ENCODE data around the gene PTPRN2.

Gene PTPRN2

DNA sequence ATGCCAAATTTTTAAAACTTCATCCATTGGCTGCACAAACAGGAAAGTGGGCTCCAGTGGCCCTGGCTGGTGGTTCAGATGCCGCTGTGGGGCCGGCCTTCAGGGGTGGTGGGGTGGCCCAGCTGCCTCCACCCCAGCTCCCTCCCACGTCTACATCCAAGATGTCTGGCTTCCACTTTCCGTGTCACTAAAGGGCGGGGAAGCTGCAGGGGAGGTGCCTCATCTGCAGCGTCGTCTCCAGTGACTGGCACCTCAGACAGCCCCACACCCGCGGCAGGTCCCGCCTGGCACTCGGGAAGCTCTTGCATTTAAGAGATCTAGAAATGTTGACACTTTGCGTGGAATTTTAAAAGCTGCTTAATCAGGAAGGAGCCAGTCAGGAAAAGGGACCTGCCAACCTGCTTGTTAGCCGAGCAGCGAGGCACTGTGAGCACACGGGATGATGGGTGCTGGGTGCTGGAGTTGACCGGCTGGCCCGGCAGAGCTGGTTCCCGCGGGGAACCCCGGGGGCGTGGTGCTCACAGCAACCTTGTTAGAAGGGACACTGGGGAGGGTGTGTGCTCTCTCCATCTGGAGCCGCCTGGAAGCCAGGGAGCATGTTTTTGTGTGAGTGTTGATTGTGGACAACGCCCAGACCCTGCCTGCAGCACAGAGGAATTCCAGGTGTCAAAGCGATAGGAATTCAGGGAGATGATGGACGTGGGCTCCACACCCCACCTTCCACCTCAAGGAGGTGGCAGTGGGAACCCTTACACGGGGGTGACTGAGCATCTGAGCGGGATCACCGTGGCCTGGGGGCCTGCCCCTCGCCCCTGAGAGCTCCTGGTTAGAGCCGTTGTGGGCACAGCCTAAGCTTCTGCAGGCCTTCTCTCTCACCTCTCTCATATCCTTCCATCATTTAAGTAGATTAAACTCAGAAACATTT, 320.5 kb downstream of the PTPRN2 start:
- H3K4me1 ChIP-seq (ENCODE audit: control insufficient read depth in 5 of 5, insufficient read depth in 5 of 5, low read length in 5 of 5) = peaks cover 0 to 10% (median 0%) of the 10 kb centered on the region in 5 donors
- peaks cover 0 to 5% (median 2%) of the 10 kb centered on the region in 5 donors for H3K27me3 ChIP-seq (ENCODE audit: control insufficient read depth in 5 of 5, insufficient read depth in 4 of 5, low read length in 5 of 5)
- H3K9me3 ChIP-seq (ENCODE audit: control insufficient read depth in 5 of 5, low read length in 5 of 5) = peaks cover 0 to 14% (median 0%) of the 10 kb centered on the region in 5 donors
- no peak overlapping the region for H3K9ac ChIP-seq (ENCODE audit: low read length in 5 of 5)
- H3K27ac ChIP-seq (ENCODE audit: low read depth, low read length) = no peak overlapping the region
- no peak overlapping the region for H3K4me3 ChIP-seq (ENCODE audit: low read depth in 1 of 5, low read length in 5 of 5)
- no peaks in the 10 kb centered on the region for H3K36me3 ChIP-seq (ENCODE audit: control insufficient read depth in 5 of 5, insufficient read depth in 5 of 5, low read length in 5 of 5)

GRCh38 chr7:158266426-158266816, 321.2 kb downstream of the PTPRN2 start:
- H3K36me3 ChIP-seq (ENCODE audit: control insufficient read depth in 5 of 5, insufficient read depth in 5 of 5, low read length in 5 of 5) = no peaks in the 10 kb centered on the region
- no peak overlapping the region for H3K9ac ChIP-seq (ENCODE audit: low read length in 5 of 5)
- H3K27me3 ChIP-seq (ENCODE audit: control insufficient read depth in 5 of 5, insufficient read depth in 4 of 5, low read length in 5 of 5) = peaks cover 0 to 5% (median 2%) of the 10 kb centered on the region in 5 donors
- H3K4me3 ChIP-seq (ENCODE audit: low read depth in 1 of 5, low read length in 5 of 5) = no peak overlapping the region
- H3K4me1 ChIP-seq (ENCODE audit: control insufficient read depth in 5 of 5, insufficient read depth in 5 of 5, low read length in 5 of 5) = peaks cover 0 to 11% (median 0%) of the 10 kb centered on the region in 5 donors
- H3K27ac ChIP-seq (ENCODE audit: low read depth, low read length) = no peak overlapping the region
- H3K9me3 ChIP-seq (ENCODE audit: control insufficient read depth in 5 of 5, low read length in 5 of 5) = peaks cover 0 to 15% (median 0%) of the 10 kb centered on the region in 5 donors

DNA sequence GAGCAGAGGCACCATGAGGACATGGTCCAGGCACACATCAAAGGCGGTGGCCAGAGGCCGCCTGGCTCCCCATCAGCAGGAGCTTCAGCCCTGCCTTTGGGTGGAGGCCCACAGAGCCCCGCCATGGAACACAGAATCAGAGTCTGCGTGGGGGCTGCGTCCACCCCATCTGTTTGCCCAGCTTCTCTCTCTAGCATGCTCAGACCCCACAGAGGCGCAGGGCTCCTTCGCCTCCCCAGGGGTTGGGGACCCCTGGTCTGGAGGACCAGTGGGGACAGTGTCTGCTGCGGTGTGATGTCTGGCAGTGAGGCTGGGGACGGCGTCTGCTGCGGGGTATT, 321.9 kb downstream of the PTPRN2 start:
- no peaks in the 10 kb centered on the region for H3K36me3 ChIP-seq (ENCODE audit: control insufficient read depth in 5 of 5, insufficient read depth in 5 of 5, low read length in 5 of 5)
- peaks cover 0 to 11% (median 0%) of the 10 kb centered on the region in 5 donors for H3K4me1 ChIP-seq (ENCODE audit: control insufficient read depth in 5 of 5, insufficient read depth in 5 of 5, low read length in 5 of 5)
- peaks cover 0 to 5% (median 2%) of the 10 kb centered on the region in 5 donors for H3K27me3 ChIP-seq (ENCODE audit: control insufficient read depth in 5 of 5, insufficient read depth in 4 of 5, low read length in 5 of 5)
- H3K4me3 ChIP-seq (ENCODE audit: low read depth in 1 of 5, low read length in 5 of 5) = no peak overlapping the region
- no peak overlapping the region for H3K27ac ChIP-seq (ENCODE audit: low read depth, low read length)
- no peak overlapping the region for H3K9ac ChIP-seq (ENCODE audit: low read length in 5 of 5)
- peaks cover 0 to 15% (median 0%) of the 10 kb centered on the region in 5 donors for H3K9me3 ChIP-seq (ENCODE audit: control insufficient read depth in 5 of 5, low read length in 5 of 5)

DNA sequence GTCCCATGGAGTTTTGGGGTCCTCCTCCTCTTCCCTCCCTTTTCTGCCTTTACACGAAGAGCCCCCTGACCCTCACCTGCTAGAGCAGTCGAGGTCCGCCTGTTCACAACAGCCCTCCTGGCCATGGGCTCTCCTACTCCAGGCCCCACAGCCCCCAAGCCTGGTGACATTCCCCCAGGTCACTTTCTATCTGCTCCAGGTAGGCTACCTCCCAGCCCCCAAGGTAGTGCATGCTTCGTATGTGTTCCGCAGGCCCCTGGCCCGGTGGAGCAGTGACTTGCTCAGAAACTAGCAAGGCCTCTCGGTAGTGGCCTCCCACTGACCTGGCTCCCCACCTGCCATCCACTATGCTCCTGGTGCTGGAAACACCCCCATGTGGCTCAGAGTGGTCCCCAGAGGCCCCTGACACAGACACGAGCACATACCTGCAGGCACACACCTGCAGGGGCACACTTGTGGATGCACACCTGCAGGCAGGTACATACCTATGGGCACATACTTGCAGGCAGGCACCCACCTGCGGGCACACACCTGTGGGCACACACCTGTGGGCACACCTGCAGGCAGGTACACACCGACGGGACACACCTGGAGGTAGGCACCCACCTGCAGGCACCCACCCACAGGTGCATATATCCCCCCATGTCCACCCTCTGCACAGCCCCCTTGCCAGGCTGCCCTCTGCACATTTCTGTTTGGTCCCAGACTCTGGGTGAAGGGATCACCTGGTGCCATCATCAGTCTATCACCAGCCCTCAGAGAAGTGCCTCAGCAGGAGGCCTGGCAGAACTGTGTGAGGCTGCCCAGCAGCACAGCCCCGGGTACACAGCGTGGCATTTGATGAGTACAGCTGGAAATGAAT, 322.5 kb downstream of the PTPRN2 start:
- H3K4me1 ChIP-seq (ENCODE audit: control insufficient read depth in 5 of 5, insufficient read depth in 5 of 5, low read length in 5 of 5) = peaks cover 0 to 11% (median 0%) of the 10 kb centered on the region in 5 donors
- no peak overlapping the region for H3K9ac ChIP-seq (ENCODE audit: low read length in 5 of 5)
- no peak overlapping the region for H3K27ac ChIP-seq (ENCODE audit: low read depth, low read length)
- H3K4me3 ChIP-seq (ENCODE audit: low read depth in 1 of 5, low read length in 5 of 5) = no peak overlapping the region
- H3K9me3 ChIP-seq (ENCODE audit: control insufficient read depth in 5 of 5, low read length in 5 of 5) = peaks cover 0 to 15% (median 0%) of the 10 kb centered on the region in 5 donors
- H3K27me3 ChIP-seq (ENCODE audit: control insufficient read depth in 5 of 5, insufficient read depth in 4 of 5, low read length in 5 of 5) = peaks cover 0 to 5% (median 2%) of the 10 kb centered on the region in 5 donors
- H3K36me3 ChIP-seq (ENCODE audit: control insufficient read depth in 5 of 5, insufficient read depth in 5 of 5, low read length in 5 of 5) = no peaks in the 10 kb centered on the region

GRCh38 chr7:158263964-158264748, 323.5 kb downstream of the PTPRN2 start:
- Histone ChIP-seq H3K4me1 (ENCODE audit: control insufficient read depth in 5 of 5, insufficient read depth in 5 of 5, low read length in 5 of 5) (peaks cover 0 to 11% (median 0%) of the 10 kb centered on the region in 5 donors), H3K4me3 (ENCODE audit: low read depth in 1 of 5, low read length in 5 of 5) (no peak overlapping the region), H3K27ac (ENCODE audit: low read depth, low read length) (no peak overlapping the region), H3K36me3 (ENCODE audit: control insufficient read depth in 5 of 5, insufficient read depth in 5 of 5, low read length in 5 of 5) (no peaks in the 10 kb centered on the region), H3K9ac (ENCODE audit: low read length in 5 of 5) (no peak overlapping the region), H3K9me3 (ENCODE audit: control insufficient read depth in 5 of 5, low read length in 5 of 5) (peaks cover 0 to 15% (median 0%) of the 10 kb centered on the region in 5 donors), H3K27me3 (ENCODE audit: control insufficient read depth in 5 of 5, insufficient read depth in 4 of 5, low read length in 5 of 5) (peaks cover 0 to 5% (median 2%) of the 10 kb centered on the region in 5 donors)

DNA sequence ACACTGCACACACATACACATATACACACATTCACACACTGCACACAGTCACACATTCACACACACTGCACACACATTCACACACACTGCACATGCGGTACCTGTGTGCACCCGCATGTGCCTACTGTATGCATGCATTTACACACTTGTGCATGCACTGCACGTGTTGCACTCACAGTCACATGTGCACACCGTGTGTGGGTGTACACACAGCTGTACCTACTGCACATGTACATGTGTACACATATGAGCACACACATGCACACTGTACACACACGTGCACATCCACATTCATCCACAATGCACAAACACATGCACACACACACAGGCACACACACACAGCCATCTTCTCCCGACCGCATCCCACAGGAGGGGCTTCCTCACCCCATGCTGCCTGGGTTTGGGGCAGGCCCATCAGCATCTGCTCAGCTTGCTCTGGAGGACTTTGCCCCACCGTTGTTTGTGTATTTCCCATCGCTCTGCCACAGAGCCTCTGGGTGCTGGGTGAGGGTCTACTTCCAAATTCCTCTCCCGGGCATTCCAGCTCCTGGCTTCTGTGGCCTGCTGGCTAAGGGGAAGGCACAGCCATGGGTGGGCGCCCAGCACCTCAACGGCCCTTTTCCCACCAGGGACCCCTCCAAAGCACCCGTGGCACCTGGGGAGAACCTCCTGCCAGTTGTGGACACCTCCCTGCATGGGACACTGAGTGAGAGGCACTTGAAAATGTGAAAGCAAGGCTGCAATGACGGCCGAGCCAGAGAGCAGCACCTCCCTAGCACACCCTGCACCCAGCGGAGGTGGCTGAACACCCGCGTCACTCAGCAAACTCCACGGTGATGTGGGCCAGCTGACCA, 324.3 kb downstream of the PTPRN2 start:
- Histone ChIP-seq H3K4me1 (ENCODE audit: control insufficient read depth in 5 of 5, insufficient read depth in 5 of 5, low read length in 5 of 5) (peaks cover 0 to 11% (median 0%) of the 10 kb centered on the region in 5 donors), H3K27ac (ENCODE audit: low read depth, low read length) (no peak overlapping the region), H3K4me3 (ENCODE audit: low read depth in 1 of 5, low read length in 5 of 5) (no peak overlapping the region), H3K9ac (ENCODE audit: low read length in 5 of 5) (no peak overlapping the region), H3K36me3 (ENCODE audit: control insufficient read depth in 5 of 5, insufficient read depth in 5 of 5, low read length in 5 of 5) (no peaks in the 10 kb centered on the region), H3K27me3 (ENCODE audit: control insufficient read depth in 5 of 5, insufficient read depth in 4 of 5, low read length in 5 of 5) (peaks cover 0 to 4% (median 2%) of the 10 kb centered on the region in 5 donors), H3K9me3 (ENCODE audit: control insufficient read depth in 5 of 5, low read length in 5 of 5) (peaks cover 0 to 17% (median 0%) of the 10 kb centered on the region in 5 donors)

- Histone ChIP-seq H3K4me1 (ENCODE audit: control insufficient read depth in 5 of 5, insufficient read depth in 5 of 5, low read length in 5 of 5) (peaks cover 0 to 9% (median 0%) of the 10 kb centered on the region in 5 donors), H3K27me3 (ENCODE audit: control insufficient read depth in 5 of 5, insufficient read depth in 4 of 5, low read length in 5 of 5) (peaks cover 0 to 3% (median 0%) of the 10 kb centered on the region in 5 donors), H3K9me3 (ENCODE audit: control insufficient read depth in 5 of 5, low read length in 5 of 5) (peaks cover 0 to 17% (median 0%) of the 10 kb centered on the region in 5 donors), H3K9ac (ENCODE audit: low read length in 5 of 5) (no peak overlapping the region), H3K27ac (ENCODE audit: low read depth, low read length) (no peak overlapping the region), H3K4me3 (ENCODE audit: low read depth in 1 of 5, low read length in 5 of 5) (no peak overlapping the region), H3K36me3 (ENCODE audit: control insufficient read depth in 5 of 5, insufficient read depth in 5 of 5, low read length in 5 of 5) (no peaks in the 10 kb centered on the region)
Measured at GRCh38 chr7:158262284-158263109, 325.1 kb downstream of the PTPRN2 start.

- Histone ChIP-seq H3K36me3 (ENCODE audit: control insufficient read depth in 5 of 5, insufficient read depth in 5 of 5, low read length in 5 of 5) (no peaks in the 10 kb centered on the region), H3K4me3 (ENCODE audit: low read depth in 1 of 5, low read length in 5 of 5) (no peak overlapping the region), H3K27me3 (ENCODE audit: control insufficient read depth in 5 of 5, insufficient read depth in 4 of 5, low read length in 5 of 5) (peaks cover 0 to 3% (median 0%) of the 10 kb centered on the region in 5 donors), H3K9me3 (ENCODE audit: control insufficient read depth in 5 of 5, low read length in 5 of 5) (peaks cover 0 to 17% (median 0%) of the 10 kb centered on the region in 5 donors), H3K27ac (ENCODE audit: low read depth, low read length) (no peak overlapping the region), H3K9ac (ENCODE audit: low read length in 5 of 5) (no peak overlapping the region), H3K4me1 (ENCODE audit: control insufficient read depth in 5 of 5, insufficient read depth in 5 of 5, low read length in 5 of 5) (peaks cover 0 to 9% (median 0%) of the 10 kb centered on the region in 5 donors)
Measured at GRCh38 chr7:158261362-158262235, 326.0 kb downstream of the PTPRN2 start.
